ENCODE data around the gene GPC6.

GPC6 gene

GRCh38 chr13:94173312-94173854 is 946.8 kb downstream of the GPC6 start:
- no peak for TF ChIP-seq CTCF (IDR thresholded peaks at IDR 0.05; ENCODE audit: low read depth, low read length, missing control alignments)
- no peak for DNase-seq (ENCODE audit: extremely low read depth, low read depth)

GRCh38 chr13:94174009-94174408 is 947.4 kb downstream of the GPC6 start:
- H3K4me3 ChIP-seq (replicated peaks; ENCODE audit: low read depth, low read length): no peak overlapping the region
- no peak for TF ChIP-seq CTCF (IDR thresholded peaks at IDR 0.05; ENCODE audit: low read depth, low read length, missing control alignments)
- DNase-seq (ENCODE audit: extremely low read depth, low read depth): no peak

More at GRCh38 chr13:94173312-94173854, 946.8 kb downstream of the GPC6 start:
- H3K4me3 ChIP-seq (replicated peaks; ENCODE audit: low read depth, low read length): no peak overlapping the region

- no peak for TF ChIP-seq CTCF (IDR thresholded peaks at IDR 0.05; ENCODE audit: low read depth, low read length, missing control alignments)
- DNase-seq (ENCODE audit: extremely low read depth, low read depth): no peak
- no peak overlapping the region for H3K4me3 ChIP-seq (replicated peaks; ENCODE audit: low read depth, low read length)
Observed at GRCh38 chr13:94175076-94175475, 948.5 kb downstream of the GPC6 start.

- H3K4me3 ChIP-seq (replicated peaks; ENCODE audit: low read depth, low read length): no peak overlapping the region
- no peak for DNase-seq (ENCODE audit: extremely low read depth, low read depth)
- no peak for TF ChIP-seq CTCF (IDR thresholded peaks at IDR 0.05; ENCODE audit: low read depth, low read length, missing control alignments)
Observed at GRCh38 chr13:94176561-94176960, 950.0 kb downstream of the GPC6 start.

- H3K4me3 ChIP-seq (replicated peaks; ENCODE audit: low read depth, low read length): no peak overlapping the region
- TF ChIP-seq CTCF (IDR thresholded peaks at IDR 0.05; ENCODE audit: low read depth, low read length, missing control alignments): no peak
- DNase-seq (ENCODE audit: extremely low read depth, low read depth): no peak
Observed at GRCh38 chr13:94177041-94177440, 950.4 kb downstream of the GPC6 start.

- no peak overlapping the region for H3K4me3 ChIP-seq (replicated peaks; ENCODE audit: low read depth, low read length)
- TF ChIP-seq CTCF (IDR thresholded peaks at IDR 0.05; ENCODE audit: low read depth, low read length, missing control alignments): no peak
- no peak for DNase-seq (ENCODE audit: extremely low read depth, low read depth)
Observed at GRCh38 chr13:94178625-94179244, 952.1 kb downstream of the GPC6 start.
